HepG2 (cell line): ENCODE measurements around the gene RAB23.

Experiments used
- FOXP1 ChIP-seq, 2 experiments: fragments of 450-650 bp in 1 of 2; IDR thresholded peaks; 2 replicates each; pipeline ENCODE4 v1.6.1; 2017 to 2018; ENCODE audit warnings: antibody characterized with exemption in 1 of 2
- GLI4 ChIP-seq: sonication (generic); formaldehyde crosslinking; IDR thresholded peaks from 2 replicates; pipeline ENCODE4 v1.5.1; 2020; ENCODE audit warnings: missing genetic modification reagents, mild to moderate bottlenecking, moderate library complexity, borderline replicate concordance
- NFE2L2 ChIP-seq: fragments of 150-350 bp; IDR thresholded peaks from 2 replicates; pipeline ENCODE4 v1.6.1; 2014; ENCODE audit warnings: low read length
- NR3C1 ChIP-seq: sonication (generic); formaldehyde crosslinking; IDR thresholded peaks from 2 replicates; pipeline ENCODE4 v1.4.0; 2020; ENCODE audit warnings: missing genetic modification reagents
- RELA ChIP-seq: sonication (generic); formaldehyde crosslinking; IDR thresholded peaks from 2 replicates; pipeline ENCODE4 v1.4.0; 2020; ENCODE audit warnings: missing genetic modification reagents
- SKI ChIP-seq: fragments of 450-650 bp; IDR thresholded peaks from one replicate; pipeline ENCODE4 v1.6.1; 2018; ENCODE audit warnings: mild to moderate bottlenecking; ENCODE audit not compliant: partially characterized antibody
- SRSF1 ChIP-seq: fragments of 200-400 bp; formaldehyde crosslinking; optimal IDR thresholded peaks from 2 replicates; pipeline ENCODE3; 2017; ENCODE audit warnings: mild to moderate bottlenecking, low read depth, low read length, moderate library complexity
- ZNF10 ChIP-seq: sonication (generic); formaldehyde crosslinking; IDR thresholded peaks from 2 replicates; pipeline ENCODE4 v1.4.0; 2020; ENCODE audit warnings: mild to moderate bottlenecking, low read depth, missing genetic modification reagents, borderline replicate concordance
- ZNF121 ChIP-seq: sonication (generic); formaldehyde crosslinking; IDR thresholded peaks from 2 replicates; pipeline ENCODE4 v1.5.0; 2020; ENCODE audit warnings: mild to moderate bottlenecking, missing genetic modification reagents
- ZNF124 ChIP-seq: sonication (generic); formaldehyde crosslinking; IDR thresholded peaks from 2 replicates; pipeline ENCODE4 v1.4.0; 2020; ENCODE audit warnings: missing genetic modification reagents
- TF ChIP-seq, protein P1 (sequence below): sonication (generic); formaldehyde crosslinking; IDR thresholded peaks from 2 replicates; pipeline ENCODE4 v1.4.0; 2020; ENCODE audit warnings: mild to moderate bottlenecking, missing genetic modification reagents, borderline replicate concordance

- no peak for TF ChIP-seq SRSF1
- no peak for TF ChIP-seq ZNF124 (CRISPR knock-in tag)
- no peak for TF ChIP-seq GLI4 (CRISPR knock-in tag)
- no peak for TF ChIP-seq SKI
- TF ChIP-seq RELA (CRISPR knock-in tag) = no peak
- no peak for TF ChIP-seq ZNF10 (CRISPR knock-in tag)
- TF ChIP-seq, protein P1, sequence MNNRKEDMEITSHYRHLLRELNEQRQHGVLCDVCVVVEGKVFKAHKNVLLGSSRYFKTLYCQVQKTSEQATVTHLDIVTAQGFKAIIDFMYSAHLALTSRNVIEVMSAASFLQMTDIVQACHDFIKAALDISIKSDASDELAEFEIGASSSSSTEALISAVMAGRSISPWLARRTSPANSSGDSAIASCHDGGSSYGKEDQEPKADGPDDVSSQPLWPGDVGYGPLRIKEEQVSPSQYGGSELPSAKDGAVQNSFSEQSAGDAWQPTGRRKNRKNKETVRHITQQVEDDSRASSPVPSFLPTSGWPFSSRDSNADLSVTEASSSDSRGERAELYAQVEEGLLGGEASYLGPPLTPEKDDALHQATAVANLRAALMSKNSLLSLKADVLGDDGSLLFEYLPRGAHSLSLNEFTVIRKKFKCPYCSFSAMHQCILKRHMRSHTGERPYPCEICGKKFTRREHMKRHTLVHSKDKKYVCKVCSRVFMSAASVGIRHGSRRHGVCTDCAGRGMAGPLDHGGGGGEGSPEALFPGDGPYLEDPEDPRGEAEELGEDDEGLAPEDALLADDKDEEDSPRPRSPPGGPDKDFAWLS (CRISPR knock-in tag) = no peak
- TF ChIP-seq NR3C1 (CRISPR knock-in tag) = no peak
- no peak for TF ChIP-seq FOXP1 (IDR thresholded peaks at IDR 0.05)
- no peak for TF ChIP-seq FOXP1 (CRISPR knock-in tag; IDR thresholded peaks at IDR 0.05)
- TF ChIP-seq NFE2L2 = no peak
- TF ChIP-seq ZNF121 (CRISPR knock-in tag) = no peak
Observed at GRCh38 chr6:57252975-57253374, 30.9 kb upstream of the RAB23 start.
